AG04450 (cell line): ENCODE data around the gene RAPSN. TPM values are rescaled to one million over a fixed set of nuclear protein-coding genes. Genes with fewer than 3 reads are reported as not detected.

ENCODE experiments used
- CTCF ChIA-PET: fragments of 300-600, 350-600 bp; formaldehyde crosslinking; extraction: SDS; loops from one replicate; lab custom pipeline; 2022; ENCODE audit warnings: antibody characterized with exemption, inconsistent platforms; lab: Charles Lee
- POLR2A ChIA-PET: fragments of 350-600 bp; formaldehyde crosslinking; extraction: SDS; loops from one replicate; lab custom pipeline; 2021; ENCODE audit warnings: antibody characterized with exemption, inconsistent platforms; lab: Yijun Ruan, JAX
- DNase-seq: peaks from one replicate; pipeline ENCODE4 v3.0.0-alpha.2; 2011; ENCODE audit warnings: low read depth, low spot score
- H3K27ac ChIP-seq: one replicate; pipeline ENCODE4 v1.5.1; 2012; ENCODE audit warnings: low read depth, low read length, control low read depth
- H3K27me3 ChIP-seq: one replicate; pipeline ENCODE4 v1.6.0; 2012; ENCODE audit warnings: low read length; ENCODE audit not compliant: control insufficient read depth, insufficient read depth
- H3K4me3 ChIP-seq: 2 replicates; pipeline ENCODE4 v1.5.1; 2011; ENCODE audit warnings: mild to moderate bottlenecking, low read depth, low read length, control low read depth
- H3K9me3 ChIP-seq: 2 replicates; pipeline ENCODE4 v1.5.1; 2012; ENCODE audit warnings: low read length; ENCODE audit not compliant: control insufficient read depth, insufficient read depth
- CTCF ChIP-seq: IDR thresholded peaks from 2 replicates; pipeline ENCODE4 v1.5.1; 2011; ENCODE audit warnings: low read depth, low read length, control low read depth, inconsistent platforms
- polyA plus RNA-seq: library from polyadenylated mRNA; depleted of rRNA; stranded (reverse); fragments of >200 nt; gene quantifications from 2 replicates; pipeline ENCODE4 v1.2.3, GENCODE V29; 2011

RAPSN gene
- polyA plus RNA-seq, 1 experiment: not detected

DNA sequence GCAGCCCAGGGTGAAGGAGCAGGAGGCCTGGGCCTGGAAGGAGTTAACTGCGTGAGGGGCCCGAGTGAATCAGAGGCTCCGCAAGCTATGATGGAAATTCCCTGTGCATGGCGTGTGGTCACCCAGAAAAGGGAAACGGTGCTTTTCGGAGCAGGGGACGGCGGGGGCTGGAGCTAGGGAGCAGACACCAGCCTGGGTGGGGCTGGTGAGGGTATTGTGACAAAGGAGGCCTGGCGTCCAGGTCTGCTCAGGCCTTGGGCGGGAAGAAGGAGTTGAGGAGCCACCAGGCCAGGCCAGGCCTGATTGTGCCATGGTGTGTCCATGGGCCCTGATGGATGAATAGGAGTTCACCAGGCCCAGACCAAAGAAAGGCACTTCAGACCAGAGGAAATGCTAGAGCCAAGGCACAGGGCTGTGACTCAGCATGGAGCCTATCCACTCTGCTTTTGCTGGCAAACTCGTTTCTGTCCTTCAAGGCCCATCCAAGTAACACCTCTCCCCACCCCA is 57.8 kb downstream of the RAPSN start:
- Histone ChIP-seq H3K9me3 (no peaks in the 10 kb centered on the region; the same call in 1 of the 2 replicates), H3K27me3 (no peaks in the 10 kb centered on the region), H3K27ac (no peak overlapping the region), H3K4me3 (no peak overlapping the region)
- TF ChIP-seq CTCF: no peak
- ChIA-PET CTCF (interaction anchor here (1.1 to 3.4 kb wide), 3 partner anchors 17 to 36 kb away, joined by 3 to 31 read pairs (median 3); no protein-coding TSS in a partner anchor), POLR2A (no interaction called here)
- no peak for DNase-seq

- no peaks in the 10 kb centered on the region; the same call in 1 of the 2 replicates for H3K9me3 ChIP-seq
- H3K27ac ChIP-seq: no peak overlapping the region
- no peak for TF ChIP-seq CTCF
- CTCF ChIA-PET: interaction anchor here (1.1 kb wide), 1 partner anchor 16 kb away, joined by 3 read pairs; no protein-coding TSS in a partner anchor
- POLR2A ChIA-PET: no interaction called here
- no peak overlapping the region for H3K4me3 ChIP-seq
- H3K27me3 ChIP-seq: no peaks in the 10 kb centered on the region
- DNase-seq: no peak
Measured at GRCh38 chr11:47390422-47390760, 58.5 kb downstream of the RAPSN start.

- CTCF ChIA-PET: interaction anchor here (1.1 kb wide), 1 partner anchor 15 kb away, joined by 3 read pairs; no protein-coding TSS in a partner anchor
- H3K27ac ChIP-seq: no peak overlapping the region
- TF ChIP-seq CTCF: no peak
- no peak overlapping the region for H3K4me3 ChIP-seq
- POLR2A ChIA-PET: no interaction called here
- H3K27me3 ChIP-seq: no peaks in the 10 kb centered on the region
- no peak for DNase-seq
- H3K9me3 ChIP-seq: no peaks in the 10 kb centered on the region; the same call in 1 of the 2 replicates
Measured at GRCh38 chr11:47389577-47390421, 59.1 kb downstream of the RAPSN start.

GRCh38 chr11:47388697-47389576 is 60.0 kb downstream of the RAPSN start:
- no peaks in the 10 kb centered on the region for H3K27me3 ChIP-seq
- H3K9me3 ChIP-seq: no peaks in the 10 kb centered on the region; the same call in 1 of the 2 replicates
- ChIA-PET CTCF (interaction anchor here (1.1 kb wide), 1 partner anchor 15 kb away, joined by 8 read pairs; no protein-coding TSS in a partner anchor), POLR2A (interaction anchor here (0.5 kb wide), 1 partner anchor 315 kb away, joined by 3 read pairs; no protein-coding TSS in a partner anchor)
- no peak overlapping the region for H3K4me3 ChIP-seq
- no peak overlapping the region for H3K27ac ChIP-seq
- TF ChIP-seq CTCF: no peak
- DNase-seq: no peak
